ENCODE results near the gene ATF7IP. TPM values are rescaled to one million over a fixed set of nuclear protein-coding genes. Genes with fewer than 3 reads are reported as not detected.
"Not testable (repeated sequence)": the region's sequence is repeated elsewhere in the genome, so short reads cannot be mapped to it uniquely, and the experiment has no call there.

Gene ATF7IP
- total and polyA plus RNA-seq, 5 experiments from 2014 or later: 70.6 to 174 (median 84.9) TPM

DNA sequence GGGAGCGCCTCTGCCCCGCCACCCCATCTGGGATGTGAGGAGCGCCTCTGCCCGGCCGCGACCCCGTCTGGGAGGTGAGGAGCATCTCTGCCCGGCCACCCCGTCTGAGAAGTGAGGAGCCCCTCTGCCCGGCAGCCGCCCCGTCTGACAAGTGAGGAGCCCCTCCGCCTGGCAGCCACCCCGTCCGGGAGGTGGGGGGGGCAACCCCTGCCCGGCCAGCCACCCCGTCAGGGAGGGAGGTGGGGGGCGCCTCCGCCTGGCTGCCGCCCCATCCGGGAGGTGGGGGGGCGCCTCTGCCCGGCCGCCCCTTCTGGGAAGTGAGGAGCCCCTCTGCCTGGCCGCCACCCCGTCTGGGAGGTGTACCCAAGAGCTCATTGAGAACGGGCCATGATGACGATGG lies 10.8 kb upstream of the ATF7IP start:
- H3K4me3 Mint-ChIP-seq, H3K4me1 Mint-ChIP-seq, DNase-seq, ATAC-seq, POLR2A ChIA-PET, H3K27ac Mint-ChIP-seq, H3K27me3 Mint-ChIP-seq: not testable (repeated sequence)
- Mint-ChIP-seq H3K9me3 (peaks cover 10 to 46% (median 32%) of the 10 kb centered on the region in 9 donors), H3K36me3 (peaks cover 0 to 27% (median 24%) of the 10 kb centered on the region in 3 donors)

DNA sequence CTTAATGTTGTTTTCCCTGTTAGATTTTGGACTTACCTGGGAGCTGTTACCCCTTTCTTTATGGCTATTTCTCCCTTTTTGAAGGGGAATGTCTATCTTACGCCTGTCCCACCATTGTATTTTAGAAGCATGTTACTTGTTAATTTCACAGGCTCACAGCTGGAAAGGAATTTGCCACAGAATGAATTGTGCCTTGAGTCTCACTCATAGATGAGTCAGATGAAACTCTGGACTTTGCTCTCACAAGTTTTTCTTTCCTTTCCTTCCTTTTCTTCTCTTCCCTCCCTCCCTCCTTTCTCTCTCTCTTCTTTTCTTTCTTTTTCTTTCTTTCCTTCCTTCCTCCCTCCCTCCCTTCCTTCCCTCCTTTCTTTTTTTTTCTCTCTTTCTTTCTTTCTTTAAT lies 9.3 kb upstream of the ATF7IP start:
- peaks cover 0 to 1% (median under 1%) of the 10 kb centered on the region in 4 donors for H3K4me1 Mint-ChIP-seq
- POLR2A ChIA-PET: interaction anchor here (0.6 kb wide), 1 partner anchor 83 kb away, joined by 4 read pairs; no protein-coding TSS in a partner anchor

DNA sequence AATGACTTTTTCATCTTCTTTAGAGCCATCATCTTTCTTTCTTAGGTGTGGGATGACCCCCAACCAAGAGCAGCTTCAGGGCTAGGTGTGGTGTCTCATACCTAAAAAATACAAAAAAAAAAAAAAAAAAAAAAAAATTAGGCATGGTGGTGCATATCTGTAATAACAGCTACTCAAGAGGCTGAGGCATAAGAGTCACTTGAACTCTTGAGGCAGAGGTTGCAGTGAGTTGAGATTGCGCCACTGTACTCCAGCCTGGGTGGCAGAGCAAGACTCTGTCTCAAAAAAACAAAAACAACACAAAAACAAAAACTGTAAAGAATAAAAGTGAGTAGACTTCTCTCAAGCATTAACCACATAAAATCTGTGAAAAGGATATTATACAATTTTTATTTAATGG lies 8.0 kb upstream of the ATF7IP start:
- ATAC-seq: no peak
- Mint-ChIP-seq H3K4me1 (peaks cover 0 to 13% (median 3%) of the 10 kb centered on the region in 4 donors), H3K36me3 (peaks cover 0 to 12% (median 7%) of the 10 kb centered on the region in 3 donors), H3K27me3 (no peaks in the 10 kb centered on the region), H3K4me3 (no peak overlapping the region), H3K27ac (no peak overlapping the region), H3K9me3 (peaks cover 0 to 18% (median 12%) of the 10 kb centered on the region in 9 donors)
- DNase-seq: no peak
- POLR2A ChIA-PET: no interaction called here

More for the DNA sequence above, 9.3 kb upstream of the ATF7IP start:
- no peaks in the 10 kb centered on the region for H3K27me3 Mint-ChIP-seq
- no peak for DNase-seq
- no peak overlapping the region for H3K27ac Mint-ChIP-seq
- H3K9me3 Mint-ChIP-seq: peaks cover under 1 to 31% (median 20%) of the 10 kb centered on the region in 9 donors
- peaks cover 0 to 14% (median 14%) of the 10 kb centered on the region in 3 donors for H3K36me3 Mint-ChIP-seq
- no peak overlapping the region for H3K4me3 Mint-ChIP-seq
- ATAC-seq: no peak

DNA sequence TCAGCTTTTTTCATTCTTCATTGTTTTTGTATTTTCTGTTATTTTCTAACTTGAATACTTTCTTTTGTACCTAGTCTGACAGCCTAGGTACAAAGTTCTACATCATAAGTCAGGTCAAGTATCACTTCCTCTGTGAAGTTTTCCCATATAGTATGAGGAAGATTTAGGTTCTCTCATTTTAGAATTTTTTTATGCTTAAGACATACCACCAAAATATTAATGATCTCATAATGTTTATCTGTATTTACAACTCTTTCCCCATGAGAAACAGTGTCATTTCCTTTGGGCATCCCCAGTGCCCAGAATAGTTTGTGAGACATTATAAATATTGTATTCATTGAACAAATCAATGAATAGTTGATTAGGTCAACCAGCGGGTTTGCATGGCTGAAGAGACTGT lies 3.1 kb upstream of the ATF7IP start:
- no peak for DNase-seq
- Mint-ChIP-seq H3K36me3 (peaks cover 0 to 6% (median 6%) of the 10 kb centered on the region in 3 donors), H3K9me3 (peaks cover 0 to 13% (median 0%) of the 10 kb centered on the region in 9 donors), H3K4me3 (peak overlapping the region in 1 of 10 donors; percentile 62), H3K27me3 (peaks cover 0 to 2% (median 0%) of the 10 kb centered on the region in 5 donors), H3K4me1 (peaks cover 5 to 35% (median 17%) of the 10 kb centered on the region in 4 donors), H3K27ac (peak overlapping the region in 4 of 10 donors; percentile 14 to 82 (median 62))
- ATAC-seq: no peak
- POLR2A ChIA-PET: interaction anchor here (0.5 to 0.6 kb wide), 2 partner anchors 80 to 410 kb away, joined by 3 read pairs; no protein-coding TSS in a partner anchor

DNA sequence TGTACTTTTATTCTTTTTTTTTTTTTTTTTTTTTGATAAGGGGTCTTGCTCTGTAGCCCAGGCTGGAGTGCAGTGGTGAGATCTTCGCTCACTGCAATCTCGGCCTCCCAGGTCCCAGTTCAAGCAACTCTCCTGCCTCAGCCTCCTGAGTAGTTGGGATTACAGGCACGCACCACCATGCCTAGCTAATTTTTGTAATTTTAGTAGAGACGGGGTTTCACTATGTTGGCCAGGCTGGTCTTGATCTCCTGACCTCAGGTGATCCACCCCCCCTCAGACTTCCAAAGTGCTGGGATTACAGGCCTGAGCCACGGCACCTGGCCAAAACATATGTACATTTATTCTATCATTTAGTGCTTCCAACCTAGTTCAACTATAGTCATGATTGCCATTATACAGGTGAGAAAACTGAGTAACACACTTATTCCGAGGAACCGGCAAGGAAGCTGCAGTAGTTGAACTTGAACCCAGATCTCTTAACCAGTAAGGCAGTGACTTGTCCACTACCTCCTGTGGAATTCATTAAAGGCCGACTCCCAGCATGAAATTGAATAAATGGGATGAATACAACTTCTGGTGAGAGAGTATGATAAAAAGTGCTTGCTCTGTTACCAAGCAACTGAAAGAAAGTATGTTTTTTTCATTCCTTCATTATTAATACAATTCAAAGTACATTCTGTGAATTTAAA lies 755 bp upstream of the ATF7IP start:
- POLR2A ChIA-PET: interaction anchor here (0.5 to 3.0 kb wide), 24 partner anchors 12 to 1181 kb away, joined by 3 to 142 read pairs (median 9); partner anchors contain the start of genes C12orf60 and WBP11
- peak overlapping the region; percentile 78 to 99 (median 93) for H3K4me3 Mint-ChIP-seq
- peaks cover 0 to 2% (median 0%) of the 10 kb centered on the region in 5 donors for H3K27me3 Mint-ChIP-seq
- peaks cover 3 to 11% (median 6%) of the 10 kb centered on the region in 3 donors for H3K36me3 Mint-ChIP-seq
- peak overlapping the region; percentile 91 to 99 (median 96) for H3K27ac Mint-ChIP-seq
- H3K9me3 Mint-ChIP-seq: peaks cover 0 to 13% (median 0%) of the 10 kb centered on the region in 9 donors
- DNase-seq (no peak), ATAC-seq (no peak)
- H3K4me1 Mint-ChIP-seq: peaks cover 5 to 53% (median 21%) of the 10 kb centered on the region in 4 donors

DNA sequence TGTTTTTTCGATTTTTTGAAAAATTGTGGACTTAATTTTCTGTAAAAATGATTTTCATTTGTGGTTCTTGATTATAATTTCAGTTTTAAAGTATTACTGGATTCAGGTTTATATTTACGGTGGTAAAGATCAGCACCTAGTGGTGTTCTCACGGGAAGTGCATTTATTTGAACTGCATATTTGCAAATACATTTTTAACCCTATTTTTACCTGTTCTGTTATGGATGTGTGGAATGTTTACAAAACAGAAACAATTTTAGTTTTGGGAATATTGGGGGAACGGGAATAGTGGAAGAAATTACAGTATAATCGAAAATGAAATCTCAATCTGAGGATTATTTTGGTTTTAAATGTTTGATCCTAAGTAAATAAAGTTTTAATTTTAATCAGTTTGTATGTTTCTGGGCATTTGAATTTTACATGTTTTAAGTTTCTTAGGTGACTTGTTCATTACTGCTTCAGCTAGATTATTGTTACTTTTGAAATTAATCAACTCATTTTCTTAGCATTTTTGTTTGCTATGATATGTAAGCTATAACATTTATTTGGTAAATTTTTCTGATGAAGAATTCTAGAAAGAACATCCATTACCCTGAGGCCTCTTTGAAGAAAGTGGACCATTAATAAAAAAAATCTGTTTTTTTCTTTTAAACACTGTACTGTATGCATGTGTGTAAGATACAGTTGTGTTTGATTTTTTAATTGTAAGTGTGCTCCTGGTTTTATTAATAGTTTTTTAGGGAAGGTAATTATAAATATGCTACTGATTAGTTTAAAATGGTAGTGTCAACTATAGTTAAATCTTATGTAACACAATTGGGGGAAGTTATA lies 942 bp downstream of the ATF7IP start:
- POLR2A ChIA-PET: interaction anchor here (0.6 to 3.0 kb wide), 32 partner anchors 8 to 1179 kb away, joined by 3 to 142 read pairs (median 6); partner anchors contain the start of genes C12orf60 and WBP11
- H3K4me3 Mint-ChIP-seq: peak overlapping the region; percentile 78 to 99 (median 93)
- peaks cover 9 to 19% (median 11%) of the 10 kb centered on the region in 3 donors for H3K36me3 Mint-ChIP-seq
- H3K27me3 Mint-ChIP-seq: peaks cover 0 to 2% (median 0%) of the 10 kb centered on the region in 5 donors
- ATAC-seq (no peak), DNase-seq (no peak)
- H3K27ac Mint-ChIP-seq: peak overlapping the region; percentile 91 to 99 (median 96)
- peaks cover 8 to 61% (median 28%) of the 10 kb centered on the region in 4 donors for H3K4me1 Mint-ChIP-seq
- peaks cover 0 to 17% (median 0%) of the 10 kb centered on the region in 9 donors for H3K9me3 Mint-ChIP-seq

DNA sequence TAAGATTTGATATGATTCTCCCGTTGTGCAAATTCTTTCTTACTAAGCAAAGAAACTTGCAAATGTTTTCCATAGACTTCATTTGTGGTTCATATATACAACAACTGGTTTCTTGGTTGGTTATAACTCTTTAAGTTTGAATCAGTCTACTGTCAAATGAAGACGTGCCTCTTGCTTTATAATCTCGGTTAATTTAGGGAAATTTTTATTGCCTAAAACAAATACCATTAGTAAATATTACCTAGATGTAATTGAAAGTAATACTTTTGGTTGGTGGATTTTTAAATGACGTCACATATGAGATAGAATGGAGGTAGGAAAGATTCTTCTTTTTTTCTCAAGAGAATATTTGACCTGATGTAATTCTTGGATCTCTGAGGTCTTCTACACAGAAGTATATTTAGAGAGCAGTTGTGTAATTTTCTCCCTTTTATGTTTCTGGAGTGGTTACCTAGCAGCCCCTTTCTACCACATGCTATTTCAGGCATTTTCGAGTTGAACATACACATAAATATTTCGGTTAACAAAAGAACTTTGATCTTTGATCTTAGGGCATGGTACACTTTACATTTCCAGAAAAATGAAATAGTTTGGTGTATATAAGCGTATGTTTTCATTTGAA lies 1.7 kb downstream of the ATF7IP start:
- Mint-ChIP-seq H3K4me1 (peaks cover 10 to 62% (median 35%) of the 10 kb centered on the region in 4 donors), H3K27me3 (peaks cover 0 to 2% (median 0%) of the 10 kb centered on the region in 5 donors), H3K27ac (peak overlapping the region; percentile 91 to 99 (median 96)), H3K4me3 (peak overlapping the region; percentile 78 to 99 (median 93)), H3K9me3 (peaks cover 0 to 17% (median 0%) of the 10 kb centered on the region in 9 donors), H3K36me3 (peaks cover 9 to 19% (median 11%) of the 10 kb centered on the region in 3 donors)
- ATAC-seq: peak; percentile 35 to 56
- peak in 6 of 10 donors; percentile 13 to 74 (median 58) for DNase-seq
- POLR2A ChIA-PET: interaction anchor here (0.7 to 3.0 kb wide), 8 partner anchors 18 to 403 kb away, joined by 3 to 142 read pairs (median 40); a partner anchor contains a TSS

DNA sequence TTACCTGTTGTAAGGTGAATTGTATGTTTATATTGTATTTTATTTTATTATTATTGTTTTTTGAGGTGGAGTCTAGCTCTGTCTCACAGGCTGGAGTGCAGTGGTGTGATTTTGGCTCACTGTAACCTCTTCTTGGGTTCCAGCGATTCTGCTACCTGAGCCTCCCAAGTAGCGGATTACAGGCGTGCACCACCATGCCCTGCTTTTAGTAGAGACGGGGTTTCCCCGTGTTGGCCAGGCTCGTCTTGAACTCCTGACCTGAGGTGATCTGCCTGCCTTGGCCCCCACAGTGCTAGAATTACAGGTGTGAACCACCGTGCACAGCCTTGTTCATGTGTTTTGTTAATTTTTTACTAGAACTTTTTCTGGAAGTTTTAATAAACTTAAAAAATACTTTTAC lies 3.8 kb downstream of the ATF7IP start:
- peak overlapping the region in 8 of 10 donors; percentile 15 to 79 (median 51) for H3K4me3 Mint-ChIP-seq
- peaks cover 10 to 21% (median 11%) of the 10 kb centered on the region in 3 donors for H3K36me3 Mint-ChIP-seq
- H3K4me1 Mint-ChIP-seq: peaks cover 15 to 73% (median 48%) of the 10 kb centered on the region in 4 donors
- H3K27me3 Mint-ChIP-seq: peaks cover 0 to 2% (median 0%) of the 10 kb centered on the region in 5 donors
- peaks cover 0 to 14% (median 1%) of the 10 kb centered on the region in 9 donors for H3K9me3 Mint-ChIP-seq
- peak in 1 of 10 donors; percentile 10 for DNase-seq
- POLR2A ChIA-PET: interaction anchor here (0.8 to 1.6 kb wide), 2 partner anchors 15 to 113 kb away, joined by 4 to 7 read pairs; no protein-coding TSS in a partner anchor
- no peak for ATAC-seq
- peak overlapping the region; percentile 37 to 93 (median 85) for H3K27ac Mint-ChIP-seq

DNA sequence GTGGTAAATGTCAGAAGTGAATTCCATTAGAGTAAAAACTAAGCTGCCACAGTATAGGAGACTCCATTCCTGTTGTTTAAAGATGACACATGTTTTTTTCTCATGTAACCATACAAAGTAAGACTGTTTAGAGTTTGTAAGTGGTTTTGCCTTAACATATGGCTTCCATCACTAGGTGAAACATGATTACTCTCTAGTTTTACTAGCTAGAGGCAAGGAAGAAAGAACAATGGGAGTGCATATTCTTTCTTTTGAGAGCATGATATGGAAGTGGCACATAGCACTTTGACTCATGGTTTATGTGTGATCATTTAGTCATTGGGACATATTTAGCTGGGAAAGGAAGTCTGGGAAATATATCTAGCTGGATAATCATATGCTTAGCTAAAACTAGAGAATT lies 7.7 kb downstream of the ATF7IP start:
- peaks cover 10 to 74% (median 45%) of the 10 kb centered on the region in 4 donors for H3K4me1 Mint-ChIP-seq
- peak overlapping the region; percentile 8 to 87 (median 56) for H3K27ac Mint-ChIP-seq
- H3K4me3 Mint-ChIP-seq: peak overlapping the region in 8 of 10 donors; percentile 29 to 63 (median 46)
- DNase-seq (no peak), ATAC-seq (peak in 1 of 2 donors; percentile 60)
- peaks cover 0 to 12% (median 3%) of the 10 kb centered on the region in 9 donors for H3K9me3 Mint-ChIP-seq
- peaks cover 5 to 31% (median 23%) of the 10 kb centered on the region in 3 donors for H3K36me3 Mint-ChIP-seq
- H3K27me3 Mint-ChIP-seq: no peaks in the 10 kb centered on the region
- POLR2A ChIA-PET: interaction anchor here (1.0 to 1.3 kb wide), 3 partner anchors 12 to 116 kb away, joined by 3 to 4 read pairs (median 3); no protein-coding TSS in a partner anchor

DNA sequence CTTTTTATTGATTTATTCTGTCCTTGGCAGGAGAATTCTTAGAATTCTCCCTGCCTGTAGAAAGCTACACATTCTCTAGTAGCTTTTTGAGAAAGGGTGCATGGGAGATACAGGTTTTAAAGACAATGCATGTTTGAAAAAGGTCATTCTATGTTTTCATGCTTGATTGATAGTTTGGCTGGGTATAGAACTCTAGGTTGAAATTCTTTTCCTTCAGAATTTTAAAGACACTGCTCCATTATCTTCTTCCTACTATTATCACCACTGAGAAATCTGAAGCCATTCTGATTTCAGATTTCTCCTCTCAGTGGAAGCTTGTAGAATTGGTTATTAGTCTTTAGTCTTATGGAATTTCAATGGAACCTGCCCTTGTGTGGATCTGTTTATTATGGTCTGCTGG lies 14.0 kb downstream of the ATF7IP start:
- POLR2A ChIA-PET: interaction anchor here (0.5 kb wide), 1 partner anchor 138 kb away, joined by 3 read pairs; no protein-coding TSS in a partner anchor
- H3K9me3 Mint-ChIP-seq: peaks cover 4 to 40% (median 17%) of the 10 kb centered on the region in 9 donors
- no peak overlapping the region for H3K4me3 Mint-ChIP-seq
- peaks cover 9 to 51% (median 38%) of the 10 kb centered on the region in 4 donors for H3K4me1 Mint-ChIP-seq
- DNase-seq (no peak), ATAC-seq (no peak)
- peak overlapping the region in 6 of 10 donors; percentile 15 to 88 (median 34) for H3K27ac Mint-ChIP-seq
- H3K27me3 Mint-ChIP-seq: no peaks in the 10 kb centered on the region
- H3K36me3 Mint-ChIP-seq: peaks cover 25 to 46% (median 35%) of the 10 kb centered on the region in 3 donors
